Pulmonary artery endothelial cell (primary cell): Measurements from ENCODE around the gene MYL4. TPM values are rescaled to one million over a fixed set of nuclear protein-coding genes. Genes with fewer than 3 reads are reported as not detected.

ENCODE experiments used
- DNase-seq: peaks from one replicate; pipeline ENCODE4 v3.0.0-alpha.2; 2011; ENCODE audit warnings: low read depth, low spot score
- total RNA-seq: library from RNA; depleted of rRNA; stranded (reverse); fragments of >200 nt; gene quantifications from 2 replicates; pipeline ENCODE4 v1.2.3, GENCODE V29; 2014

MYL4 gene
- total RNA-seq, 1 donor from 2014 or later = 0.33 TPM

- no peak for DNase-seq
Observed at GRCh38 chr17:47270946-47271705, 62.0 kb downstream of the MYL4 start.

GRCh38 chr17:47272491-47272890 lies 63.3 kb downstream of the MYL4 start:
- no peak for DNase-seq

GRCh38 chr17:47273245-47273644 lies 64.1 kb downstream of the MYL4 start:
- no peak for DNase-seq

Other genes starting within 250 kb of the MYL4 start
- 0.07 and 0.21 TPM in 2 replicates for gene RPRML, start 230.1 kb upstream of the MYL4 start, total RNA-seq
- 178 and 195 TPM in 2 replicates for gene CDC27, start 20.1 kb upstream of the MYL4 start, total RNA-seq
- gene ITGB3, start 44.5 kb downstream of the MYL4 start, total RNA-seq = 96.8 and 104 TPM in 2 replicates
- 3.1 and 7.4 TPM in 2 replicates for gene EFCAB13, start 114.6 kb downstream of the MYL4 start, total RNA-seq